ENCODE measurements around the gene LRRC3.

LRRC3 gene

GRCh38 chr21:44466351-44466954 is 11.1 kb downstream of the LRRC3 start:
- Histone ChIP-seq H3K36me3 (ENCODE audit: control insufficient read depth, insufficient read depth, low read length) (no peaks in the 10 kb centered on the region), H3K9me3 (ENCODE audit: control insufficient read depth, low read length) (no peaks in the 10 kb centered on the region), H3K4me1 (ENCODE audit: control insufficient read depth, insufficient read depth, low read length, poor library complexity, severe bottlenecking) (no peaks in the 10 kb centered on the region), H3K27me3 (replicated peaks; ENCODE audit: control insufficient read depth, insufficient read depth, low read length, poor library complexity, severe bottlenecking) (no peaks in the 10 kb centered on the region), H3K4me3 (ENCODE audit: insufficient read depth, low read depth, low read length, poor library complexity, severe bottlenecking) (no peak overlapping the region), H3K27ac (ENCODE audit: insufficient read depth, low read length, poor library complexity, severe bottlenecking) (no peak overlapping the region)
- DNase-seq, result no peak

- H3K36me3 ChIP-seq (ENCODE audit: control insufficient read depth, insufficient read depth, low read length), result no peaks in the 10 kb centered on the region
- H3K27ac ChIP-seq (ENCODE audit: insufficient read depth, low read length, poor library complexity, severe bottlenecking), result no peak overlapping the region
- no peaks in the 10 kb centered on the region for H3K9me3 ChIP-seq (ENCODE audit: control insufficient read depth, low read length)
- no peaks in the 10 kb centered on the region for H3K4me1 ChIP-seq (ENCODE audit: control insufficient read depth, insufficient read depth, low read length, poor library complexity, severe bottlenecking)
- H3K27me3 ChIP-seq (replicated peaks; ENCODE audit: control insufficient read depth, insufficient read depth, low read length, poor library complexity, severe bottlenecking), result no peaks in the 10 kb centered on the region
- H3K4me3 ChIP-seq (ENCODE audit: insufficient read depth, low read depth, low read length, poor library complexity, severe bottlenecking), result no peak overlapping the region
- DNase-seq, result no peak
Observed at GRCh38 chr21:44466996-44467858, 11.9 kb downstream of the LRRC3 start.

- DNase-seq, result no peak
- H3K36me3 ChIP-seq (ENCODE audit: control insufficient read depth, insufficient read depth, low read length), result no peaks in the 10 kb centered on the region
- no peaks in the 10 kb centered on the region for H3K9me3 ChIP-seq (ENCODE audit: control insufficient read depth, low read length)
Observed at GRCh38 chr21:44467859-44468195, 12.5 kb downstream of the LRRC3 start.

GRCh38 chr21:44471341-44471740 is 16.0 kb downstream of the LRRC3 start:
- Histone ChIP-seq H3K4me1 (ENCODE audit: control insufficient read depth, insufficient read depth, low read length, poor library complexity, severe bottlenecking) (no peaks in the 10 kb centered on the region), H3K27ac (ENCODE audit: insufficient read depth, low read length, poor library complexity, severe bottlenecking) (no peak overlapping the region)
- DNase-seq, result no peak

More at GRCh38 chr21:44467859-44468195, 12.5 kb downstream of the LRRC3 start:
- no peak overlapping the region for H3K4me3 ChIP-seq (ENCODE audit: insufficient read depth, low read depth, low read length, poor library complexity, severe bottlenecking)
- H3K4me1 ChIP-seq (ENCODE audit: control insufficient read depth, insufficient read depth, low read length, poor library complexity, severe bottlenecking), result no peaks in the 10 kb centered on the region
- H3K27me3 ChIP-seq (replicated peaks; ENCODE audit: control insufficient read depth, insufficient read depth, low read length, poor library complexity, severe bottlenecking), result no peaks in the 10 kb centered on the region
- no peak overlapping the region for H3K27ac ChIP-seq (ENCODE audit: insufficient read depth, low read length, poor library complexity, severe bottlenecking)

GRCh38 chr21:44471996-44472395 is 16.7 kb downstream of the LRRC3 start:
- Histone ChIP-seq H3K27me3 (replicated peaks; ENCODE audit: control insufficient read depth, insufficient read depth, low read length, poor library complexity, severe bottlenecking) (no peaks in the 10 kb centered on the region), H3K4me1 (ENCODE audit: control insufficient read depth, insufficient read depth, low read length, poor library complexity, severe bottlenecking) (no peaks in the 10 kb centered on the region), H3K4me3 (ENCODE audit: insufficient read depth, low read depth, low read length, poor library complexity, severe bottlenecking) (no peak overlapping the region), H3K27ac (ENCODE audit: insufficient read depth, low read length, poor library complexity, severe bottlenecking) (no peak overlapping the region), H3K9me3 (ENCODE audit: control insufficient read depth, low read length) (no peaks in the 10 kb centered on the region), H3K36me3 (ENCODE audit: control insufficient read depth, insufficient read depth, low read length) (no peaks in the 10 kb centered on the region)
- no peak for DNase-seq

More at GRCh38 chr21:44471341-44471740, 16.0 kb downstream of the LRRC3 start:
- no peaks in the 10 kb centered on the region for H3K9me3 ChIP-seq (ENCODE audit: control insufficient read depth, low read length)
- no peaks in the 10 kb centered on the region for H3K27me3 ChIP-seq (replicated peaks; ENCODE audit: control insufficient read depth, insufficient read depth, low read length, poor library complexity, severe bottlenecking)
- H3K36me3 ChIP-seq (ENCODE audit: control insufficient read depth, insufficient read depth, low read length), result no peaks in the 10 kb centered on the region
- H3K4me3 ChIP-seq (ENCODE audit: insufficient read depth, low read depth, low read length, poor library complexity, severe bottlenecking), result no peak overlapping the region

- Histone ChIP-seq H3K36me3 (ENCODE audit: control insufficient read depth, insufficient read depth, low read length) (no peaks in the 10 kb centered on the region), H3K9me3 (ENCODE audit: control insufficient read depth, low read length) (no peaks in the 10 kb centered on the region), H3K4me3 (ENCODE audit: insufficient read depth, low read depth, low read length, poor library complexity, severe bottlenecking) (no peak overlapping the region), H3K27ac (ENCODE audit: insufficient read depth, low read length, poor library complexity, severe bottlenecking) (no peak overlapping the region), H3K4me1 (ENCODE audit: control insufficient read depth, insufficient read depth, low read length, poor library complexity, severe bottlenecking) (no peaks in the 10 kb centered on the region), H3K27me3 (replicated peaks; ENCODE audit: control insufficient read depth, insufficient read depth, low read length, poor library complexity, severe bottlenecking) (no peaks in the 10 kb centered on the region)
- DNase-seq, result no peak
Observed at GRCh38 chr21:44473915-44474555, 18.7 kb downstream of the LRRC3 start.

- H3K4me1 ChIP-seq (ENCODE audit: control insufficient read depth, insufficient read depth, low read length, poor library complexity, severe bottlenecking), result no peaks in the 10 kb centered on the region
- no peaks in the 10 kb centered on the region for H3K27me3 ChIP-seq (replicated peaks; ENCODE audit: control insufficient read depth, insufficient read depth, low read length, poor library complexity, severe bottlenecking)
- H3K9me3 ChIP-seq (ENCODE audit: control insufficient read depth, low read length), result no peaks in the 10 kb centered on the region
- H3K36me3 ChIP-seq (ENCODE audit: control insufficient read depth, insufficient read depth, low read length), result no peaks in the 10 kb centered on the region
- DNase-seq, result no peak
- no peak overlapping the region for H3K27ac ChIP-seq (ENCODE audit: insufficient read depth, low read length, poor library complexity, severe bottlenecking)
- H3K4me3 ChIP-seq (ENCODE audit: insufficient read depth, low read depth, low read length, poor library complexity, severe bottlenecking), result no peak overlapping the region
Observed at GRCh38 chr21:44475266-44475845, 20.0 kb downstream of the LRRC3 start.

- no peak overlapping the region for H3K27ac ChIP-seq (ENCODE audit: insufficient read depth, low read length, poor library complexity, severe bottlenecking)
- no peaks in the 10 kb centered on the region for H3K4me1 ChIP-seq (ENCODE audit: control insufficient read depth, insufficient read depth, low read length, poor library complexity, severe bottlenecking)
- no peak overlapping the region for H3K4me3 ChIP-seq (ENCODE audit: insufficient read depth, low read depth, low read length, poor library complexity, severe bottlenecking)
- no peaks in the 10 kb centered on the region for H3K27me3 ChIP-seq (replicated peaks; ENCODE audit: control insufficient read depth, insufficient read depth, low read length, poor library complexity, severe bottlenecking)
- no peaks in the 10 kb centered on the region for H3K9me3 ChIP-seq (ENCODE audit: control insufficient read depth, low read length)
- no peaks in the 10 kb centered on the region for H3K36me3 ChIP-seq (ENCODE audit: control insufficient read depth, insufficient read depth, low read length)
- DNase-seq, result no peak
Observed at GRCh38 chr21:44477131-44477530, 21.8 kb downstream of the LRRC3 start.

- no peak for DNase-seq
- no peaks in the 10 kb centered on the region for H3K4me1 ChIP-seq (ENCODE audit: control insufficient read depth, insufficient read depth, low read length, poor library complexity, severe bottlenecking)
- no peak overlapping the region for H3K27ac ChIP-seq (ENCODE audit: insufficient read depth, low read length, poor library complexity, severe bottlenecking)
- no peaks in the 10 kb centered on the region for H3K9me3 ChIP-seq (ENCODE audit: control insufficient read depth, low read length)
- H3K36me3 ChIP-seq (ENCODE audit: control insufficient read depth, insufficient read depth, low read length), result no peaks in the 10 kb centered on the region
- no peak overlapping the region for H3K4me3 ChIP-seq (ENCODE audit: insufficient read depth, low read depth, low read length, poor library complexity, severe bottlenecking)
- no peaks in the 10 kb centered on the region for H3K27me3 ChIP-seq (replicated peaks; ENCODE audit: control insufficient read depth, insufficient read depth, low read length, poor library complexity, severe bottlenecking)
Observed at GRCh38 chr21:44477712-44478111, 22.4 kb downstream of the LRRC3 start.

All from effector memory CD4-positive, alpha-beta T cell (primary cell).